Transverse colon (tissue), 4 donors: ENCODE results near the gene DLG2. TPM values are rescaled to one million over a fixed set of nuclear protein-coding genes. Genes with fewer than 3 reads are reported as not detected.

Experiments
- DNase-seq: peaks from one replicate; pipeline ENCODE4 v3.0.0-alpha.2; 2019
- H3K27ac ChIP-seq, 4 donors: fragments of 200-600 bp; sonication (generic); 2 replicates each; pipeline ENCODE4 v1.5.1; 2016 to 2018; ENCODE audit warnings: inconsistent platforms in 4 of 4
- H3K27me3 ChIP-seq: fragments of 200-600 bp; sonication (generic); 2 replicates; pipeline ENCODE4 v1.5.1; 2017; ENCODE audit warnings: inconsistent platforms
- H3K36me3 ChIP-seq, 4 donors: fragments of 200-600 bp; sonication (generic); 2 replicates each; pipeline ENCODE4 v1.5.1; 2017 to 2019; ENCODE audit warnings: inconsistent platforms in 4 of 4
- H3K4me1 ChIP-seq, 4 donors: fragments of 200-600 bp; sonication (generic); 2 replicates each; pipeline ENCODE4 v1.5.1; 2017 to 2020; ENCODE audit warnings: inconsistent platforms in 4 of 4
- H3K4me3 ChIP-seq, 4 donors: fragments of 200-600 bp; sonication (generic); 1 replicate in 1 of 4; 2 replicates in 3 of 4; pipeline versions ENCODE4 v1.5.1 to v1.6.1; 2017 to 2019; ENCODE audit warnings: inconsistent platforms in 4 of 4
- H3K9me3 ChIP-seq, 2 donors: fragments of 200-600 bp; sonication (generic); 2 replicates each; pipeline ENCODE4 v1.5.1; 2017 to 2019; ENCODE audit warnings: inconsistent platforms in 2 of 2
- CTCF ChIP-seq, 5 experiments: fragments of 200-600 bp in 3 of 5; fragments of 450-650 bp in 2 of 5; sonication (generic) in 3 of 5; IDR thresholded peaks; 1 replicate in 2 of 5; 2 replicates in 3 of 5; pipeline ENCODE4 v1.5.1; 2016 to 2017; ENCODE audit warnings: antibody characterized with exemption in 5 of 5, inconsistent platforms in 3 of 5, mild to moderate bottlenecking in 2 of 5, moderate library complexity in 1 of 5
- EP300 ChIP-seq: sonication (generic); formaldehyde crosslinking; IDR thresholded peaks from one replicate; pipeline ENCODE4 v1.6.1; 2017; ENCODE audit warnings: antibody characterized with exemption, low read depth
- POLR2A ChIP-seq: fragments of 450-650 bp; IDR thresholded peaks from one replicate; pipeline ENCODE4 v1.6.1; 2016; ENCODE audit warnings: antibody characterized with exemption, mild to moderate bottlenecking, moderate library complexity
- POLR2AphosphoS5 ChIP-seq, 3 donors: sonication (generic); formaldehyde crosslinking; IDR thresholded peaks; one replicate each; pipeline ENCODE4 v1.6.1; 2016; ENCODE audit warnings: antibody characterized with exemption in 3 of 3
- WGBS, 2 donors: methylation state at CpG; one replicate each; pipeline ENCODE4 v1.1.5; 2018; ENCODE audit warnings: low coverage in 1 of 2; 5-methylcytosine and 5-hydroxymethylcytosine counted together
- in situ Hi-C, 4 donors: fragments of 200-750 bp; cut with MboI; loops; one replicate each; pipeline versions ENCODE4 v1.15.0 to v1.15.1; 2017; ENCODE audit warnings: low sequenced_read_pairs in 3 of 4, low pct_ligation_motif_present in 1 of 4, low pct_unique_long_range_greater_than_20kb in 1 of 4
- intact Hi-C: fragments of 100-400 bp; cut with DNase I; formaldehyde crosslinking; loops from one replicate; pipeline ENCODE4 v1.15.1; 2023; ENCODE audit warnings: low total_unique reads
- total RNA-seq, 4 donors: library from RNA; depleted of rRNA; stranded (reverse); fragments of >200 nt; gene quantifications; one replicate each; pipeline ENCODE4 v1.1.0, GENCODE V29; 2016

The DLG2 gene
- total RNA-seq, 4 donors from 2014 or later = 1.9 to 28.3 (median 3.7) TPM

- H3K27me3 ChIP-seq = no peaks in the 10 kb centered on the region
- H3K27ac ChIP-seq = no peak overlapping the region
- intact Hi-C loops (no loop called here), in situ Hi-C loops (no loop called here)
- 25 to 31% methylated on average over 2 of the region's 2 CpGs for WGBS, 2 donors
- TF ChIP-seq EP300 = no peak
- no peak for TF ChIP-seq POLR2A
- no peak for TF ChIP-seq CTCF (IDR thresholded peaks at IDR 0.05)
- no peak for TF ChIP-seq POLR2AphosphoS5 (IDR thresholded peaks at IDR 0.05)
- no peak overlapping the region for H3K4me3 ChIP-seq
- H3K36me3 ChIP-seq = no peaks in the 10 kb centered on the region
- no peaks in the 10 kb centered on the region for H3K4me1 ChIP-seq
- no peak for DNase-seq
- no peaks in the 10 kb centered on the region for H3K9me3 ChIP-seq
These were observed 2013.4 kb downstream of the DLG2 start for GRCh38 chr11:83613767-83614121.

- Histone ChIP-seq H3K4me1 (no peaks in the 10 kb centered on the region), H3K27me3 (no peaks in the 10 kb centered on the region), H3K4me3 (no peak overlapping the region), H3K27ac (no peak overlapping the region), H3K36me3 (no peaks in the 10 kb centered on the region), H3K9me3 (no peaks in the 10 kb centered on the region)
- intact Hi-C loops = no loop called here
- WGBS, 2 donors = 58 to 61% methylated on average over 5 of the region's 5 CpGs
- TF ChIP-seq POLR2AphosphoS5 (IDR thresholded peaks at IDR 0.05) = no peak
- TF ChIP-seq EP300 = no peak
- TF ChIP-seq CTCF (IDR thresholded peaks at IDR 0.05) = no peak
- TF ChIP-seq POLR2A = no peak
- in situ Hi-C loops = no loop called here
- DNase-seq = no peak
These were observed 2014.0 kb downstream of the DLG2 start for GRCh38 chr11:83612891-83613766.

GRCh38 chr11:83611600-83611999 is 2015.5 kb downstream of the DLG2 start:
- H3K27me3 ChIP-seq = no peaks in the 10 kb centered on the region
- in situ Hi-C loops = no loop called here
- H3K9me3 ChIP-seq = no peaks in the 10 kb centered on the region
- H3K27ac ChIP-seq = no peak overlapping the region
- no peak for TF ChIP-seq POLR2A
- TF ChIP-seq CTCF (IDR thresholded peaks at IDR 0.05) = no peak
- TF ChIP-seq EP300 = no peak
- intact Hi-C loops = no loop called here
- H3K36me3 ChIP-seq = no peaks in the 10 kb centered on the region
- H3K4me1 ChIP-seq = no peaks in the 10 kb centered on the region
- WGBS, 2 donors = 59 to 68% methylated on average over 2 to 3 of the region's 3 CpGs
- DNase-seq = no peak
- H3K4me3 ChIP-seq = no peak overlapping the region

GRCh38 chr11:83611031-83611430 is 2016.1 kb downstream of the DLG2 start:
- DNase-seq = no peak
- Histone ChIP-seq H3K27ac (no peak overlapping the region), H3K9me3 (no peaks in the 10 kb centered on the region), H3K4me1 (no peaks in the 10 kb centered on the region), H3K4me3 (no peak overlapping the region), H3K36me3 (no peaks in the 10 kb centered on the region), H3K27me3 (no peaks in the 10 kb centered on the region)
- intact Hi-C loops = no loop called here
- WGBS, 2 donors = 53 to 57% methylated on average over 2 of the region's 2 CpGs
- TF ChIP-seq CTCF (IDR thresholded peaks at IDR 0.05) = no peak
- no peak for TF ChIP-seq EP300
- no peak for TF ChIP-seq POLR2A
- TF ChIP-seq POLR2AphosphoS5 (IDR thresholded peaks at IDR 0.05) = no peak
- in situ Hi-C loops = no loop called here
